Measurements from ENCODE around the gene RGS10. TPM values are rescaled to one million over a fixed set of nuclear protein-coding genes. Genes with fewer than 3 reads are reported as not detected.

RGS10 gene
- total RNA-seq, 3 donors from 2014 or later: 34.0 to 39.2 (median 36.4) TPM

- H3K4me1 ChIP-seq: no peaks in the 10 kb centered on the region
- H3K36me3 ChIP-seq: no peaks in the 10 kb centered on the region
- intact Hi-C loops (cut with DNase I; ENCODE audit: low total_unique reads): no loop called here
- H3K9me3 ChIP-seq: no peaks in the 10 kb centered on the region
- no peak for DNase-seq (ENCODE audit: low spot score in 2 of 2)
- H3K4me3 ChIP-seq: no peak overlapping the region
- no peaks in the 10 kb centered on the region for H3K27me3 ChIP-seq
- TF ChIP-seq CTCF (IDR thresholded peaks at IDR 0.05) (no peak), POLR2AphosphoS5 (IDR thresholded peaks at IDR 0.05) (no peak), POLR2A (IDR thresholded peaks at IDR 0.05) (no peak)
- H3K27ac ChIP-seq: no peak overlapping the region
Observed at GRCh38 chr10:119526621-119527592, 15.6 kb downstream of the RGS10 start.

GRCh38 chr10:119526149-119526548 lies 16.4 kb downstream of the RGS10 start:
- Histone ChIP-seq H3K27ac (no peak overlapping the region), H3K36me3 (no peaks in the 10 kb centered on the region), H3K4me3 (no peak overlapping the region), H3K27me3 (no peaks in the 10 kb centered on the region), H3K9me3 (no peaks in the 10 kb centered on the region), H3K4me1 (no peaks in the 10 kb centered on the region)
- no peak for DNase-seq (ENCODE audit: low spot score in 2 of 2)
- no peak for TF ChIP-seq CTCF (IDR thresholded peaks at IDR 0.05)
- TF ChIP-seq POLR2AphosphoS5 (IDR thresholded peaks at IDR 0.05): no peak
- TF ChIP-seq POLR2A (IDR thresholded peaks at IDR 0.05): no peak
- intact Hi-C loops (cut with DNase I; ENCODE audit: low total_unique reads): no loop called here

GRCh38 chr10:119525116-119525515 lies 17.4 kb downstream of the RGS10 start:
- DNase-seq (ENCODE audit: low spot score in 2 of 2): no peak
- TF ChIP-seq POLR2A (IDR thresholded peaks at IDR 0.05): no peak
- no peak for TF ChIP-seq CTCF (IDR thresholded peaks at IDR 0.05)
- no peak for TF ChIP-seq POLR2AphosphoS5 (IDR thresholded peaks at IDR 0.05)
- intact Hi-C loops (cut with DNase I; ENCODE audit: low total_unique reads): no loop called here
- H3K4me3 ChIP-seq: no peak overlapping the region
- H3K9me3 ChIP-seq: no peaks in the 10 kb centered on the region
- no peaks in the 10 kb centered on the region for H3K36me3 ChIP-seq
- no peaks in the 10 kb centered on the region for H3K4me1 ChIP-seq
- no peak overlapping the region for H3K27ac ChIP-seq
- no peaks in the 10 kb centered on the region for H3K27me3 ChIP-seq

- DNase-seq (ENCODE audit: low spot score in 2 of 2): no peak
- TF ChIP-seq CTCF (IDR thresholded peaks at IDR 0.05): no peak
- TF ChIP-seq POLR2A (IDR thresholded peaks at IDR 0.05): no peak
- no peak for TF ChIP-seq POLR2AphosphoS5 (IDR thresholded peaks at IDR 0.05)
- Histone ChIP-seq H3K36me3 (no peaks in the 10 kb centered on the region), H3K4me3 (no peak overlapping the region), H3K4me1 (no peaks in the 10 kb centered on the region), H3K27ac (no peak overlapping the region), H3K27me3 (no peaks in the 10 kb centered on the region), H3K9me3 (no peaks in the 10 kb centered on the region)
- intact Hi-C loops (cut with DNase I; ENCODE audit: low total_unique reads): loop anchor here (5.0 kb wide), 1 partner anchor 1222 kb away; no protein-coding TSS in a partner anchor
Observed at GRCh38 chr10:119524720-119525070, 17.8 kb downstream of the RGS10 start.

Measured in breast epithelium (tissue), 4 donors.